BJ (cell line): Measurements from ENCODE around the gene VWDE. TPM values are rescaled to one million over a fixed set of nuclear protein-coding genes. Genes with fewer than 3 reads are reported as not detected.
"Not testable (repeated sequence)": the region's sequence is repeated elsewhere in the genome, so short reads cannot be mapped to it uniquely, and the experiment has no call there.

Experiments used
- CTCF ChIA-PET: fragments of 350-600 bp; formaldehyde crosslinking; extraction: SDS; loops from one replicate; lab custom pipeline; 2021; ENCODE audit warnings: antibody characterized with exemption, inconsistent platforms; lab: Yijun Ruan, JAX
- POLR2A ChIA-PET: fragments of 300-600 bp; sonication (Branson Sonifier 250); formaldehyde crosslinking; extraction: SDS; loops from one replicate; lab custom pipeline; 2021; ENCODE audit warnings: antibody characterized with exemption; lab: Charles Lee
- DNase-seq: peaks from one replicate; pipeline ENCODE4 v3.0.0-alpha.2; 2011; ENCODE audit warnings: low read depth
- H3K27me3 ChIP-seq: 2 replicates; pipeline ENCODE4 v1.6.0; 2011; ENCODE audit warnings: low read length; ENCODE audit not compliant: control insufficient read depth, insufficient read depth
- H3K36me3 ChIP-seq: 2 replicates; pipeline ENCODE4 v1.5.1; 2011; ENCODE audit warnings: low read length; ENCODE audit not compliant: control insufficient read depth, insufficient read depth
- H3K4me3 ChIP-seq: 2 replicates; pipeline ENCODE4 v1.5.1; 2011; ENCODE audit warnings: low read depth, mild to moderate bottlenecking, control low read depth, low read length
- polyA plus RNA-seq: library from polyadenylated mRNA; depleted of rRNA; stranded (reverse); fragments of >200 nt; gene quantifications from 2 replicates; pipeline ENCODE4 v1.2.3, GENCODE V29; 2011
- TF ChIP-seq, protein P1 (sequence below): IDR thresholded peaks from 2 replicates; pipeline ENCODE4 v1.5.1; 2011; ENCODE audit warnings: low read depth, mild to moderate bottlenecking, control low read depth, inconsistent platforms, low read length, moderate library complexity; ENCODE audit not compliant: insufficient read depth

VWDE gene
- polyA plus RNA-seq, 1 experiment: not detected

DNA sequence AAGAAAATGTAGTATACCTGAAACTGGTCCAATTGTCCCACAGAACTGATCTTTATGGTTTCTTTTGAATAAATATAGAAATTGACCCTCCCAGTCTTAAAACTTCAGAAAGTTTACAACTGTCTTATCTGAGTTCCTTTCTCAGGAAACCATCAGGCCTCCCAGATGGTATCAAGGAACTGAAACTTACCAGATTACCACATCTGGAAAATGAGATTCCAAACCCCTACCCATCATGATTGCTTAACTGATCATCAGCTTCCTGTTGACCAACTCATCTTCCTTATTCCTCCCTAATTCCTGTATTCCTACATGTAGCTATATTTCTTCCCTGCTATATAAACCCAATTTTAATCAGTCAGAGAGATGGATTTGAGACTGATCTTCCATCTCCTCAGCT is 5.5 kb downstream of the VWDE start:
- TF ChIP-seq, protein P1, sequence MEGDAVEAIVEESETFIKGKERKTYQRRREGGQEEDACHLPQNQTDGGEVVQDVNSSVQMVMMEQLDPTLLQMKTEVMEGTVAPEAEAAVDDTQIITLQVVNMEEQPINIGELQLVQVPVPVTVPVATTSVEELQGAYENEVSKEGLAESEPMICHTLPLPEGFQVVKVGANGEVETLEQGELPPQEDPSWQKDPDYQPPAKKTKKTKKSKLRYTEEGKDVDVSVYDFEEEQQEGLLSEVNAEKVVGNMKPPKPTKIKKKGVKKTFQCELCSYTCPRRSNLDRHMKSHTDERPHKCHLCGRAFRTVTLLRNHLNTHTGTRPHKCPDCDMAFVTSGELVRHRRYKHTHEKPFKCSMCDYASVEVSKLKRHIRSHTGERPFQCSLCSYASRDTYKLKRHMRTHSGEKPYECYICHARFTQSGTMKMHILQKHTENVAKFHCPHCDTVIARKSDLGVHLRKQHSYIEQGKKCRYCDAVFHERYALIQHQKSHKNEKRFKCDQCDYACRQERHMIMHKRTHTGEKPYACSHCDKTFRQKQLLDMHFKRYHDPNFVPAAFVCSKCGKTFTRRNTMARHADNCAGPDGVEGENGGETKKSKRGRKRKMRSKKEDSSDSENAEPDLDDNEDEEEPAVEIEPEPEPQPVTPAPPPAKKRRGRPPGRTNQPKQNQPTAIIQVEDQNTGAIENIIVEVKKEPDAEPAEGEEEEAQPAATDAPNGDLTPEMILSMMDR: no peak
- ChIA-PET POLR2A (no interaction called here), CTCF (no interaction called here)
- Histone ChIP-seq H3K36me3 (no peaks in the 10 kb centered on the region), H3K27me3 (no peaks in the 10 kb centered on the region), H3K4me3 (no peak overlapping the region)
- no peak for DNase-seq

DNA sequence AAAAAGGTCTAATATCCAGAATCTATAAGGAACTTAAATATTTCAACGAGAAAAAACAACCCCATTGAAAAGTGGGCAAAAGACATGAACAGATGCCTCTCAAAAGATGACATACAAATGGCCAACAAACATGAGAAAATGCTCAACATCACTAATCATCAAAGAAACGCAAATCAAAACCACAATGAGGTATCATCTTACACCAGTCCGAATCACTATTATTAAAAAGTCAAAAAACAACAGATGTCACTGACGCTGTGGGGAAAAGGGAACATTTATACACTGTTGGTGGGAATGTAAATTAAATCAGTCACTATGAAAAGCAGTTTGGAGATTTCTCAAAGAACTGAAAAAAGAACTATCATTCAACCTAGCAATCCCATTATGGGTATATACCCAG is 6.0 kb downstream of the VWDE start:
- TF ChIP-seq, protein P1: no peak
- no peaks in the 10 kb centered on the region for H3K36me3 ChIP-seq
- DNase-seq: no peak
- H3K27me3 ChIP-seq: no peaks in the 10 kb centered on the region
- ChIA-PET POLR2A (no interaction called here), CTCF (no interaction called here)
- H3K4me3 ChIP-seq: no peak overlapping the region

DNA sequence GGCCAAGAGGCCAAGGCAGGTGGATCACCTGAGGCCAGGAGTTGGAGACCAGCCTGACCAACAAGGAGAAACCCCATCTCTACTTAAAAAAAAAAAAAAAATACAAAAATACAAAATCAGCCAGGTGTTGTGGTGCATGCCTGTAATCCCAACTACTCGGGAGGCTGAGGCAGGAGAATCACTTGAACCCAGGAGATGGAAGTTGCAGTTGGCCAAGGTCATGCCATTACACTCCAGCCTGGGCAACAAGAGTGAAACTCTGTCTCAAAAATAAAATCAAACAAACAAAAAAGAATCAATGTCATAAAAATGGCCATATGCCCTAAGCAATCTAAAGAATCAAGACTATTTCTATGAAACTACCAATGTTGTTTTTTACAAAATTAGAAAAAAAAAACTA is 7.0 kb downstream of the VWDE start:
- CTCF ChIA-PET, H3K4me3 ChIP-seq, H3K27me3 ChIP-seq, H3K36me3 ChIP-seq, DNase-seq, POLR2A ChIA-PET: not testable (repeated sequence)

DNA sequence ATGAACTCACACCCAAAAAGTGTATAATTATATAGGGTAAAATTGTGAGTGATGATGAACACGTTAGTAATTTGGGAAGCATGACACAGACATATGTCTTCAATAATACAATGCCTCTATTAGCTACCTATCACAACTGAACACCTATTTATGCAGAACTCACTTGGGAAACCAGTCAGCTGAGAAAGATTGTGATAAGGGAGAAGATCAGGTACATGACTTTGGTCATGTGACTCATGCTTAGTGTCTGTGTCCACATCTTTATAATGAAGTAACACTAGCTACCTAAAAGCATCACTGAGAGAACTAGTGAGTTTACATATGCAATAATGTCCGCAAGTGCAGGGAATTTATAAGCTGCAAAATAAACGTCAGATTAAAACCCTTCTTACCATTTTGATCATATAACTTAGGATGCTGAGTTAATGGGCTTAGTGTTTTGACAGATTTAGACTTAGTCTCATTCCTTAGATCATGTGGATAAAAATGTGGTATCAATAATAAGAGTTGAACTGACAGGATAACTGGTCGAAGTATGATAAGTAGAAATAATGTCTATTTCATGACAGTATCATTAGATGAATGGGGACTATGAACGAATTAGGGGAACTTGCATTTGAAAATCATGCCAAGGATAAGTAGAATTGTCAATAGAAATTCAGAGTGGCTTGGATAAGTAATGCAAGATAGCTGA is 11.6 kb downstream of the VWDE start:
- Histone ChIP-seq H3K36me3 (no peaks in the 10 kb centered on the region), H3K27me3 (no peaks in the 10 kb centered on the region), H3K4me3 (no peak overlapping the region)
- ChIA-PET POLR2A (no interaction called here), CTCF (no interaction called here)
- no peak for DNase-seq
- TF ChIP-seq, protein P1: no peak

DNA sequence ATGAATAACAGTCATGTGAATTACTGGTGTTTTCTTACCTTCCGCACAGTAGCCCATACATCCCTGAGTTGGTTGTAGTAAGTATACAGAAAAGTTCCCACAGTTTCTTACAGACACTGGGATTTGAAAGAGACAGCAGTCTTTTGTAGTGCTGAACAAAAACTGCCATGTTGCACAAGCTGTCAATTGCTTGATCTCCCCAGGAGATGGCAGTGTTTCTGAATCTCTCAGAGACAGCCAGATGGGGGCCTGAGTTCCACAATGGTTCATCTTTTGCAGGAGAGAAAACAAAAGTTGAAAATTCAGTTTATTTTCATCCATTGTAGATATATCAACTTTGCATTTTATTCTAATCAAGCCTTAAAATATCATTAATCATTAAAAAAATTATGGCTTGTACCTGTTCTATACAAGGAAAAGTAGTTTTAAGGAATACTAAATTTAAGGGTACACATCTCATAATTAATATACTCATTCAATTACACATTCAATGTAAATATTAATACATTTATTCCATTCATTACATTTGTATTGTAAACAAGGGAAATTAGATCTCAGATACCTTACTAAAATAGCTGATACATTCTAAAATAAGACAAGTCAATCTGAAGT is 14.5 kb downstream of the VWDE start:
- no peaks in the 10 kb centered on the region for H3K27me3 ChIP-seq
- POLR2A ChIA-PET: no interaction called here
- no peak overlapping the region for H3K4me3 ChIP-seq
- CTCF ChIA-PET: interaction anchor here (0.6 to 1.7 kb wide), 6 partner anchors 11 to 105 kb away, joined by 3 to 9 read pairs (median 3); partner anchors contain the start of gene VWDE
- peak; percentile 5 for DNase-seq
- no peaks in the 10 kb centered on the region for H3K36me3 ChIP-seq
- TF ChIP-seq, protein P1: peak; percentile 87

DNA sequence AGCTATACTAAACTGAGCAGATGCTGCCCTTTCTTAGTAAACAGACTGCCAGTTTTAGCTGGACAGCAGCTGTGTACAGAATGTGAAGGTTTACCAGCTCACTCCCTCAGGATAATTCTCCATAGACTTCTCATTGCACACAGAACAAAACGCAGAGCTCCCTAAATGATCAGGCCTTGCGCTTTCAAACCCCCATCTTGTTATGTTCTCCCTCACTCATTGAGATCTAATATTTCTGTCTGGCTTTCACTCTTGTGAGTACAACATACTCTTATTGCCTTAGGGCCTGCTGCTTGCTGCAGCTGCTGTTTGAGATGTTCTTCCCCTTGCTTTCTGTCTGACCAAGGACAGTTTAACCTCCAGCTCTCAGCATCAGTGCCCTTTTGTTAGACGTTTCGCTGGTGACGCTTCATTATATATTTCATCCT is 17.3 kb downstream of the VWDE start:
- ChIA-PET POLR2A (no interaction called here), CTCF (interaction anchor here (1.6 kb wide), 1 partner anchor 8 kb away, joined by 4 read pairs; no protein-coding TSS in a partner anchor)
- no peaks in the 10 kb centered on the region for H3K27me3 ChIP-seq
- H3K36me3 ChIP-seq: no peaks in the 10 kb centered on the region
- TF ChIP-seq, protein P1: no peak
- no peak overlapping the region for H3K4me3 ChIP-seq
- no peak for DNase-seq
